Effector CD8-positive, alpha-beta T cell (primary cell): ENCODE results near the gene ABAT.

Source experiments
- DNase-seq: peaks from one replicate; lab custom pipeline; 2025; lab: John Stamatoyannopoulos, UW

ABAT gene

DNA sequence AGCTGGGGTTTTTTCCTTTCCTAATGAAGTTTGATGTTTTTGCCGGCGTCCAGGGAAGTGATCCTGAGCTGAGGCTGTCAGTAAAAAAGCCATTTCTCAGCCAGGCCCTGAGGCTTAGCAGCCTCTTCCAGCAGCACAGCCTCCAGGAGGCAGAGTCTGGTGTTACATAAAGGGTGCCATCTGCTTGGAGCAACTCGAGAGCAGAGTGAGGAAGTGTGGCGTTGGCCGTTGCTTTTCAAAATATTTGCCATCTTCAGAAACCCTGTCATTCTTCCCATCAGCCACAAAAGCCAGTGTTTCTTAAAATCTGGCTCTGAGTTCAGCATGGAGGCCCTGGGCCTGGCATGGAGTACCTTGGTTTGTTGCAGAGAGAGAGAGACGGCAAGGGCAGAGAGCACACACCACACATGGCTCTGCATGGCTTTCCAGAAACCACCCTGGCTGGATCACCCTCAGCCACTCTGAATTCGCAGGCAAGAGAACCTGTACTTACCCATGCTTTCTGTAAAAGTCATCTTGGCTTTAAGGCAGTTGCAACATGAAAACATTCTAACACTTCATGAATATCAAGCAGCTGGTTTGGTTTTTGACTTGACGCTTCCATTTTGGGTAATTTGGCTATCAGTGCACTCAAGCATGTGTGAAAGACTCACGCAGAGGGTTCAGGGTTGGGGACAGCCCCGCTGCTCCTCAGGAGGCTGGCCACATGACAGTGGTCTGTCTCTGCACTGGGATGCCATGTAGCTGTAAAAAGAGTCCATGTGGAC is 144.3 kb downstream of the ABAT start:
- no peak for DNase-seq

GRCh38 chr16:8819411-8820034 is 145.1 kb downstream of the ABAT start:
- DNase-seq = no peak

GRCh38 chr16:8822403-8822802 is 148.0 kb downstream of the ABAT start:
- no peak for DNase-seq

GRCh38 chr16:8826278-8826879 is 152.0 kb downstream of the ABAT start:
- no peak for DNase-seq

DNA sequence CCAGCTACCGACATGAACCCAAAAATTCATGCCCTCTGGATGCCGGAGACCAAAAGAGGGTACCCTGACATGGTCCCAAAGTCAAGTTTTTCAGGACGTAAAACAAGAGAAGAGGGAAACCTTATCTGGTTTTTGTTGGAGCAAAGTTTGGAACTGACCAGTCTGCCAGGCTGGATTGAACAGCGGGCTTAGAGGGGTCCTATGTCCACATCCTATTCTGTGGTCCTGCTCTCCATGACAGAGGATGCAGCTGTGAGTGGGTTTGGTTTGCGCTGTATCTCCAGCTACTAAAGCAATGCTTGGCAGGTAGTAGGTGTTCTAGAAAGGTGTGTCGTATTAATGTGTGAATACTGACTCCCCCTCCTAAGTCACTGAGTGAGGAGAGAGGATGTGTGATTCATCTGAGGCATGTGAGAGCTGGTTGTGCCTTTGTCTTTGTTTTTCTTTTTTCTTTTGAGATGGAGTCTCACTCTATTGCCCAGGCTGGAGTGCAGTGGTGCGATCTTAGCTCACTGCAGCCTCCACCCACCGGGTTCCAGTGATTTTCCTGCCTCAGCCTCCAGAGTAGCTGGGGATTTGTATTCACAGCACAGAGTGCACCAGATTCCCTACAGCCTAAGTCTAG is 154.2 kb downstream of the ABAT start:
- no peak for DNase-seq

DNA sequence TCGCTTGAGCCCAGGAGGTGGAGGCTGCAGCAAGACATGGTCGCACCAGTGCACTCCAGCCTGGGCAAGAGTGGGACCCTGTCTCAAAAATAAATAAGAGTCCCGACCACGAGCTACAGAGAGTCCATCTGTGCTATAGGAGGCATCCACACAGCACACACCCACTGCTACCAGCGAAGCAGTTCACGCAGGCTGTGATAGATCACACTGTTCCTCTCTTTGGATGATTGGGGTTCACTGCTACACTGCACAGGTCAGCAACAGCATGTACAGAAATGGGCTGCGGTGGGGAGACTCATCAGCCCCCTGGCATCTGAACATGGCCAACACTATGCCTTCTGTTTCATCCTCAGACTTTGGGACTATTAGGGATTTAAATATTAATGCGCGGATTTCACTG is 157.0 kb downstream of the ABAT start:
- no peak for DNase-seq

GRCh38 chr16:8831871-8832716 is 157.7 kb downstream of the ABAT start:
- no peak for DNase-seq

GRCh38 chr16:8832717-8833105 is 158.3 kb downstream of the ABAT start:
- DNase-seq = no peak
